ENCODE results near the gene SYT8. TPM values are rescaled to one million over a fixed set of nuclear protein-coding genes. Genes with fewer than 3 reads are reported as not detected.
"Not testable (repeated sequence)": the region's sequence is repeated elsewhere in the genome, so short reads cannot be mapped to it uniquely, and the experiment has no call there.

The SYT8 gene
- not detected for total RNA-seq

DNA sequence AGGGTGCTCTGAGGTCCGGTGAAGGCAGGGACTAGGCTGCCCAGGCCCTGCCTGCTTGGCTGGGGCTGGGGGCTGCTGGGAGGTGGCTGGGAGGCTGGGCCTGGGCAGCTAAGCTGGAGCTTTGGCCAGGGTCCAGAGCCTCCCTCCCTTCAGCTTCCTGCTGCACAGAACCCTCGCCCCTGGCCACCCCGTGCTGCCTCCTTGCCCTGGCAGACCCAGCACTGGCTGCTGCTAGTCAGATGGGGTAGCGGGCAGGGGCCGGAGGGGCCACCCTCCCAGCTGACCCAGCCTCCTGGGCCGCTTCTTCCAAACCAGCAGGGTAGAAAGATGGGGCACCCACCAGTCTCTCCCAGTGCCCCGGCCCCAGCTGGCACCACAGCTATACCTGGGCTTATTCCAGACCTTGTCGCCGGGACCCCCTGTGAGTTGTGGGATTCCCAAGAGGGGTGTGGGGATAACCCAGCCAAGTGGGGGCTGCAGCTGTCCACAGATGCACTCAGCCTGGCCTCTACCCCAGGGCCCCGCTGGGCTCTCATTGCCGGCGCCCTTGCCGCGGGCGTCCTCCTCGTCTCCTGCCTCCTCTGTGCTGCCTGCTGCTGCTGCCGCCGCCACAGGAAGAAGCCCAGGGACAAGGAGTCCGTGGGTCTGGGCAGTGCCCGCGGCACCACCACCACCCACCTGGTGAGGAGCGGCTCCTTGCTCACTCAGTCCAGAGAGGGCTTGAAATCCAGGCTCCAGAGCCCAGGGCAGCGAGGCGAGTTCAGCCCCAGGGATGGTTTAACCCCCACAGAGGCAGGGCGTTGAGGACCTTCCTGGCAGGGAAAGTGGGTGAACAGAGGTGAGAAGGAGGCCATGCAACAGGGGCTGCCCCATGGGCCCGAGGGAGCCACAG, at the start of gene SYT8:
TSS of gene SYT8 (plus strand) at position 212 of the 892 bp plus-strand sequence. CDS start at position 328, 116 bp downstream.
- no peaks in the 10 kb centered on the region for H3K36me3 Mint-ChIP-seq (ENCODE audit: low read depth)
- intact Hi-C loops (cut with micrococcal nuclease): loop anchor here (5.0 to 10.0 kb wide), 2 partner anchors 50 to 78 kb away; no protein-coding TSS in a partner anchor
- no peaks in the 10 kb centered on the region for H3K27me3 Mint-ChIP-seq (ENCODE audit: low read depth)
- no peaks in the 10 kb centered on the region for H3K4me1 Mint-ChIP-seq (ENCODE audit: low read depth)
- no peaks in the 10 kb centered on the region for H3K9me3 Mint-ChIP-seq
- CTCF ChIA-PET: interaction anchor here (0.6 to 7.8 kb wide), 10 partner anchors 19 to 318 kb away, joined by 3 to 232 read pairs (median 8); partner anchors contain the start of gene LSP1
- no peak for DNase-seq
- H3K27ac Mint-ChIP-seq: no peak within 1 kb of the TSS
- H3K4me3 Mint-ChIP-seq: no peak within 1 kb of the TSS

GRCh38 chr11:1785749-1786413, 48.9 kb upstream of the SYT8 start:
- intact Hi-C loops (cut with micrococcal nuclease): no loop called here
- Mint-ChIP-seq H3K4me3 (no peak overlapping the region), H3K4me1 (ENCODE audit: low read depth) (no peaks in the 10 kb centered on the region), H3K27me3 (ENCODE audit: low read depth) (no peaks in the 10 kb centered on the region), H3K27ac (no peak overlapping the region), H3K36me3 (ENCODE audit: low read depth) (no peaks in the 10 kb centered on the region), H3K9me3 (no peaks in the 10 kb centered on the region)
- CTCF ChIA-PET: no interaction called here
- DNase-seq: no peak

GRCh38 chr11:1786466-1786865, 48.3 kb upstream of the SYT8 start:
- no peak for DNase-seq
- intact Hi-C loops (cut with micrococcal nuclease): no loop called here

DNA sequence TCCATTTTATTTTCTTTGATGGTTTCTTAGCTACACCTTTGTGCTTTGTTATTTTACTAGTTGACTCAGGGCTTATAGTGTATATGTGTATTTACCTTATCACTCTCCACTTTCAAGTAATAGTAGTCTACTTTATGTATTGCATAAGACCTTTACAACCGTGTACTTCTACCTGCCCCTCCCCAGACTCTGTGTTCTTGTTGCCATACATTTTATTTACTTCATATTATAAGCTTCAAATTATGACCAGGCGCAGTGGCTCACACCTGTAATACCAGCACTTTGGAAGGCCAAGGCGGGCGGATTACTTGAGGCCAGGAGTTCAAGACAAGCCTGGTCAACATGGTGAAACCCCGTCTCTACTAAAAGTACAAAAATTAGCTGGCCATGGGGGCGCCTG, 42.9 kb upstream of the SYT8 start:
- peaks cover 3% of the 10 kb centered on the region for H3K4me1 Mint-ChIP-seq (ENCODE audit: low read depth)
- H3K9me3 Mint-ChIP-seq: peaks cover 6% of the 10 kb centered on the region
- no peak overlapping the region for H3K4me3 Mint-ChIP-seq
- no peak overlapping the region for H3K27ac Mint-ChIP-seq
- intact Hi-C loops (cut with micrococcal nuclease): no loop called here
- H3K36me3 Mint-ChIP-seq (ENCODE audit: low read depth): no peaks in the 10 kb centered on the region
- CTCF ChIA-PET: interaction anchor here (0.8 to 2.0 kb wide), 3 partner anchors 40 to 139 kb away, joined by 3 to 4 read pairs (median 3); no protein-coding TSS in a partner anchor
- DNase-seq: no peak
- H3K27me3 Mint-ChIP-seq (ENCODE audit: low read depth): peaks cover 8% of the 10 kb centered on the region

More at GRCh38 chr11:1786466-1786865, 48.3 kb upstream of the SYT8 start:
- Mint-ChIP-seq H3K9me3 (no peaks in the 10 kb centered on the region), H3K4me3 (no peak overlapping the region), H3K36me3 (ENCODE audit: low read depth) (no peaks in the 10 kb centered on the region), H3K27me3 (ENCODE audit: low read depth) (no peaks in the 10 kb centered on the region), H3K27ac (no peak overlapping the region), H3K4me1 (ENCODE audit: low read depth) (no peaks in the 10 kb centered on the region)
- CTCF ChIA-PET: no interaction called here

- no peak overlapping the region for H3K27ac Mint-ChIP-seq
Measured at GRCh38 chr11:1792461-1792860, 42.3 kb upstream of the SYT8 start.

GRCh38 chr11:1793081-1793480, 41.7 kb upstream of the SYT8 start:
- CTCF ChIA-PET: interaction anchor here (0.6 kb wide), 1 partner anchor 19 kb away, joined by 3 read pairs; no protein-coding TSS in a partner anchor
- Mint-ChIP-seq H3K27me3 (ENCODE audit: low read depth) (peaks cover 8% of the 10 kb centered on the region), H3K27ac (no peak overlapping the region), H3K4me1 (ENCODE audit: low read depth) (peaks cover 3% of the 10 kb centered on the region), H3K9me3 (peaks cover 6% of the 10 kb centered on the region), H3K36me3 (ENCODE audit: low read depth) (no peaks in the 10 kb centered on the region), H3K4me3 (no peak overlapping the region)
- intact Hi-C loops (cut with micrococcal nuclease): no loop called here
- DNase-seq: no peak

More at GRCh38 chr11:1792461-1792860, 42.3 kb upstream of the SYT8 start:
- Mint-ChIP-seq H3K27me3 (ENCODE audit: low read depth) (peaks cover 8% of the 10 kb centered on the region), H3K4me3 (no peak overlapping the region), H3K9me3 (peaks cover 6% of the 10 kb centered on the region), H3K36me3 (ENCODE audit: low read depth) (no peaks in the 10 kb centered on the region), H3K4me1 (ENCODE audit: low read depth) (peaks cover 3% of the 10 kb centered on the region)
- CTCF ChIA-PET: interaction anchor here (0.8 to 0.9 kb wide), 2 partner anchors 41 to 140 kb away, joined by 3 read pairs; no protein-coding TSS in a partner anchor
- intact Hi-C loops (cut with micrococcal nuclease): no loop called here
- DNase-seq: no peak

- Mint-ChIP-seq H3K4me1 (ENCODE audit: low read depth) (peaks cover 3% of the 10 kb centered on the region), H3K36me3 (ENCODE audit: low read depth) (no peaks in the 10 kb centered on the region), H3K27ac (no peak overlapping the region), H3K4me3 (no peak overlapping the region), H3K27me3 (ENCODE audit: low read depth) (peaks cover 11% of the 10 kb centered on the region), H3K9me3 (peaks cover 6% of the 10 kb centered on the region)
- intact Hi-C loops (cut with micrococcal nuclease): no loop called here
- no peak for DNase-seq
- CTCF ChIA-PET: interaction anchor here (1.0 kb wide), 1 partner anchor 144 kb away, joined by 3 read pairs; no protein-coding TSS in a partner anchor
Measured at GRCh38 chr11:1796413-1797011, 38.3 kb upstream of the SYT8 start.

GRCh38 chr11:1797391-1798125, 37.2 kb upstream of the SYT8 start:
- Mint-ChIP-seq H3K9me3 (peaks cover 4% of the 10 kb centered on the region), H3K27ac (no peak overlapping the region), H3K27me3 (ENCODE audit: low read depth) (peaks cover 10% of the 10 kb centered on the region), H3K4me3 (no peak overlapping the region), H3K36me3 (ENCODE audit: low read depth) (no peaks in the 10 kb centered on the region), H3K4me1 (ENCODE audit: low read depth) (peaks cover 1% of the 10 kb centered on the region)
- DNase-seq: no peak
- intact Hi-C loops (cut with micrococcal nuclease): no loop called here
- CTCF ChIA-PET: no interaction called here

- H3K4me1 Mint-ChIP-seq (ENCODE audit: low read depth): no peaks in the 10 kb centered on the region
- H3K9me3 Mint-ChIP-seq: no peaks in the 10 kb centered on the region
- CTCF ChIA-PET: interaction anchor here (1.0 kb wide), 1 partner anchor 30 kb away, joined by 3 read pairs; no protein-coding TSS in a partner anchor
- H3K27ac Mint-ChIP-seq: no peak overlapping the region
- no peaks in the 10 kb centered on the region for H3K36me3 Mint-ChIP-seq (ENCODE audit: low read depth)
- H3K4me3 Mint-ChIP-seq: no peak overlapping the region
- no peak for DNase-seq
- peaks cover 2% of the 10 kb centered on the region for H3K27me3 Mint-ChIP-seq (ENCODE audit: low read depth)
- intact Hi-C loops (cut with micrococcal nuclease): no loop called here
Measured at GRCh38 chr11:1803246-1803645, 31.5 kb upstream of the SYT8 start.

GRCh38 chr11:1803835-1804519, 30.8 kb upstream of the SYT8 start:
- H3K9me3 Mint-ChIP-seq; H3K27me3 Mint-ChIP-seq (ENCODE audit: low read depth); H3K4me1 Mint-ChIP-seq (ENCODE audit: low read depth); H3K4me3 Mint-ChIP-seq; H3K27ac Mint-ChIP-seq; intact Hi-C loops (cut with micrococcal nuclease); H3K36me3 Mint-ChIP-seq (ENCODE audit: low read depth); DNase-seq: not testable (repeated sequence)
- CTCF ChIA-PET: interaction anchor here (2.5 kb wide), 1 partner anchor 110 kb away, joined by 12 read pairs; no protein-coding TSS in a partner anchor

GRCh38 chr11:1805525-1805924, 29.3 kb upstream of the SYT8 start:
- Mint-ChIP-seq H3K36me3 (ENCODE audit: low read depth) (no peaks in the 10 kb centered on the region), H3K4me1 (ENCODE audit: low read depth) (no peaks in the 10 kb centered on the region), H3K4me3 (no peak overlapping the region), H3K27ac (no peak overlapping the region), H3K9me3 (no peaks in the 10 kb centered on the region), H3K27me3 (ENCODE audit: low read depth) (peaks cover 2% of the 10 kb centered on the region)
- CTCF ChIA-PET: interaction anchor here (1.3 to 2.5 kb wide), 4 partner anchors 28 to 166 kb away, joined by 3 to 12 read pairs (median 10); no protein-coding TSS in a partner anchor
- intact Hi-C loops (cut with micrococcal nuclease): no loop called here
- no peak for DNase-seq

All from activated naive CD4-positive, alpha-beta T cell treated with anti-CD3 and anti-CD28 coated beads for 36 hours (primary cell).